ENCODE results near the gene LCMT2.

LCMT2 gene

GRCh38 chr15:43276563-43277200 is 53.7 kb downstream of the LCMT2 start:
- in situ Hi-C loops (cut with MboI; ENCODE audit: low sequenced_read_pairs), result no loop called here

- in situ Hi-C loops (cut with MboI; ENCODE audit: low sequenced_read_pairs), result no loop called here
Observed at GRCh38 chr15:43275740-43276562, 54.4 kb downstream of the LCMT2 start.

DNA sequence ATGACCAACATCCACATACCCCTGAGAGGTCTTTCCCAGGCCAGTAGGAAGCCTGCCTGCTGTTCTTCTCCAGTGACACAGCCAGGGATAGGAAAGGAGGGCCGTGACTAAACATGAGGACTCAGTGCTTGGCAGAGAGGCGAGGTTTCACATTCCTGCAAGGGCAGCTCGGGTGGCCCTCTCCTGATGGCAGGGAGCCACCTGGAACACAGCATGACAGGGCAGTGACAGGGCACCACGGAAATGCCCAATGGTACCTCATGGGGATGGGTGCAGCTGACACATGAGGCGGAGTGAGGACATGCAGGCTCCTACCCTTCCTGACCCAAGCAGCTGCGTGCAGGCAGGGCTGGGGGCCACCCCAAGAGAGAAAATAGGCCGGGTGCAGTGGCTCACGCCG is 56.2 kb downstream of the LCMT2 start:
- in situ Hi-C loops (cut with MboI; ENCODE audit: low sequenced_read_pairs), result no loop called here

Data from HL-60/S4 (cell line).